A673 (cell line): ENCODE data around the gene TAL1. TPM values are rescaled to one million over a fixed set of nuclear protein-coding genes. Genes with fewer than 3 reads are reported as not detected.
A peak's percentile ranks its signal among the peaks of the same experiment; 100 is the strongest.

Experiments
- BruUV-seq: library from RNA; stranded (reverse); fragments of 400-500 nt; replicated peaks from 2 replicates; lab custom pipeline; 2021; lab: Mats Ljungman, UMichigan
- CTCF ChIA-PET: fragments of 300-600 bp; sonication (Branson Sonifier 250); formaldehyde crosslinking; loops from one replicate; lab custom pipeline; 2022; ENCODE audit warnings: antibody characterized with exemption; lab: Charles Lee
- POLR2A ChIA-PET: fragments of 300-600 bp; sonication (Branson Sonifier 250); formaldehyde crosslinking; loops from one replicate; lab custom pipeline; 2022; ENCODE audit warnings: antibody characterized with exemption; ENCODE audit not compliant: low non-redundant PET; lab: Charles Lee
- DNase-seq: peaks from one replicate; pipeline ENCODE4 v3.0.0-alpha.2; 2015; ENCODE audit warnings: low spot score
- H3K27ac ChIP-seq: fragments of 200-600 bp; sonication (generic); 2 replicates; pipeline ENCODE4 v1.5.1; 2016; ENCODE audit warnings: mixed run types, low read depth, mild to moderate bottlenecking, mixed read lengths, antibody characterized with exemption, low read length; ENCODE audit not compliant: poor library complexity, severe bottlenecking
- H3K27me3 ChIP-seq: fragments of 200-600 bp; sonication (generic); replicated peaks from 2 replicates; pipeline ENCODE4 v1.6.1; 2017; ENCODE audit warnings: mixed run types, low read depth, mild to moderate bottlenecking, mixed read lengths, antibody characterized with exemption, low read length; ENCODE audit not compliant: insufficient read depth, poor library complexity
- H3K36me3 ChIP-seq: fragments of 200-600 bp; sonication (generic); 2 replicates; pipeline ENCODE4 v1.6.1; 2016; ENCODE audit warnings: mixed run types, mild to moderate bottlenecking, mixed read lengths, antibody characterized with exemption, low read length; ENCODE audit not compliant: insufficient read depth, poor library complexity, severe bottlenecking
- H3K4me1 ChIP-seq: fragments of 200-600 bp; sonication (generic); 2 replicates; pipeline ENCODE4 v1.6.1; 2017; ENCODE audit warnings: mixed run types, mild to moderate bottlenecking, mixed read lengths, antibody characterized with exemption, low read length; ENCODE audit not compliant: insufficient read depth, poor library complexity, severe bottlenecking
- H3K4me3 ChIP-seq: fragments of 200-600 bp; sonication (generic); 2 replicates; pipeline ENCODE4 v1.5.1; 2016; ENCODE audit warnings: low read depth, mixed run types, mild to moderate bottlenecking, mixed read lengths, low read length; ENCODE audit not compliant: poor library complexity, severe bottlenecking
- H3K9me3 ChIP-seq: fragments of 200-600 bp; sonication (generic); 2 replicates; pipeline ENCODE4 v1.6.1; 2016; ENCODE audit warnings: mixed run types, low read depth, mild to moderate bottlenecking, mixed read lengths, antibody characterized with exemption, low read length; ENCODE audit not compliant: poor library complexity, severe bottlenecking
- CTCF ChIP-seq: fragments of 300-800, 200-600 bp; sonication (generic); conservative IDR thresholded peaks from 2 replicates; pipeline ENCODE4 v1.5.1; 2017; ENCODE audit warnings: low read depth, mild to moderate bottlenecking, antibody characterized with exemption, low read length, moderate library complexity, mixed read lengths
- EZH2 ChIP-seq: fragments of 200-600 bp; sonication (generic); IDR thresholded peaks from 2 replicates; pipeline ENCODE4 v1.6.1; 2017; ENCODE audit warnings: borderline replicate concordance, low read depth, mild to moderate bottlenecking, mixed read lengths, antibody characterized with exemption, low read length; ENCODE audit not compliant: poor library complexity, severe bottlenecking
- intact Hi-C: fragments of 100-400 bp; cut with micrococcal nuclease; formaldehyde crosslinking; loops from one replicate; pipeline ENCODE4 v1.10.0; 2022; ENCODE audit not compliant: unreplicated experiment
- total RNA-seq: library from RNA; stranded (reverse); gene quantifications from 2 replicates; pipeline ENCODE4 v1.2.3, GENCODE V29; 2021

The TAL1 gene
- total RNA-seq, 1 experiment from 2014 or later, result 0.11 TPM

DNA sequence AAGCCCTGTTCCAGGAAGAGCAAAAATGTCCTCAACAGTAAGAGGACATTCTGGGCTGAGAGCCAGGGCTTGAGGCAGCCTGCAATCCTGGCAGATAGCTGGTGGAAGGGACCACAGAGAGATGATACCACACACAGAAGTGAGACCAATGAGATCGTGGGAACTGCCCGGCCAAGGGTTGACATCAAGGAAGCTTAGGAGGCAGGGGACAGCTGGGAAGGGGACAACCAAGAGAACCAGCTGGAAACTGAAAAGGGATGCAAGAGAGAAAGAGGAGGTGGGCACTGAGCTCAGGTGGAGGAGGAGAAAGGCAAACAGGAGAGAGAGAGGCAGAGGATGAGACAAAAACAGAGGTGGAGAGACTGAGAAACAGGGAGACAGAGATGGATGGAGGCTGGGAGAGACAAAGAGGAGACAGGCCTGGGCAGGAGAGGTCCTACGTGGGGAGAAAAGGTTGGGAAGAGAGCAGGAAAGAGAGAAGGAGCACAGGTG lies 51.4 kb downstream of the TAL1 start:
- Histone ChIP-seq H3K27me3 (peaks cover 10% of the 10 kb centered on the region), H3K4me1 (no peaks in the 10 kb centered on the region), H3K4me3 (no peak overlapping the region), H3K27ac (no peak overlapping the region), H3K36me3 (no peaks in the 10 kb centered on the region), H3K9me3 (no peaks in the 10 kb centered on the region)
- ChIA-PET POLR2A (no interaction called here), CTCF (no interaction called here)
- no TSS peak for BruUV-seq
- intact Hi-C loops, result no loop called here
- TF ChIP-seq EZH2, result no peak
- no peak for TF ChIP-seq CTCF
- DNase-seq, result no peak

DNA sequence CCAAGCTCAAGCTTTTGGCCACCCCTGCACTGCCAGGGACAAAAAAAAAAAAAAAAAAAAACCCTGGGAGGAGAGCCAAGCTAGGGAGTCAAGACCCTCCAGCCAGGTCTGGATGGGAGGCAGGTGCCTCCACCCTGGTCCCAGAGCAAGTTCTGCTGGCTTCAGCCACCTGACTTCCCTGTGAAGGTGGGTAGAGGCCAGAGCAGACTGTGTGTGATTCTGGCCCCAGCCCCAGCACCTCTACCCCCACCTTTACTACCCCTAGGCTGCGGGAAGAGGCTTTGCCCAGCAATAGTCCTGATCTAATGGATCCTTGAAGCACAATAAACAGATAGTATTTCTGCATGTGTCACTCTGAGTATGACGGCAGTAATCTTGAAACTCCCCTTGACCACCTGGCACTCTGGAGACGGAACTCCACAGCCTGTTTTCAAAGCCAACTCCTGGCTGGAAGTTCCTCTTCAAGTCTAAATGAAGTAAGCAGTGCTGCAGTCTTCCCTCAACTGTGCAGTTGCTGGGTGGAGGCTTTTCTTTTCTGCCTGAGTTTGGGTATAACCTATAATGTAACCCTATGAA lies 51.9 kb downstream of the TAL1 start:
- TF ChIP-seq CTCF, result no peak
- no peak for TF ChIP-seq EZH2
- no peaks in the 10 kb centered on the region for H3K9me3 ChIP-seq
- no peak for DNase-seq
- ChIA-PET POLR2A (no interaction called here), CTCF (interaction anchor here (0.6 to 1.5 kb wide), 5 partner anchors 10 to 546 kb away, joined by 5 to 12 read pairs (median 8); partner anchors contain the start of genes PDZK1IP1 and STIL)
- no TSS peak for BruUV-seq
- peak overlapping the region; percentile 42 for H3K4me3 ChIP-seq
- H3K4me1 ChIP-seq, result no peaks in the 10 kb centered on the region
- no peak overlapping the region for H3K27ac ChIP-seq
- H3K27me3 ChIP-seq, result peaks cover 10% of the 10 kb centered on the region
- intact Hi-C loops, result loop anchor here (1.0 to 10.0 kb wide), 2 partner anchors 83 to 315 kb away; no protein-coding TSS in a partner anchor
- no peaks in the 10 kb centered on the region for H3K36me3 ChIP-seq

- H3K27ac ChIP-seq, result no peak overlapping the region
- intact Hi-C loops, result loop anchor here (1.0 to 10.0 kb wide), 2 partner anchors 84 to 315 kb away; no protein-coding TSS in a partner anchor
These were observed 52.7 kb downstream of the TAL1 start for GRCh38 chr1:47179017-47179987.

More at GRCh38 chr1:47179017-47179987, 52.7 kb downstream of the TAL1 start:
- Histone ChIP-seq H3K4me3 (peak overlapping the region; percentile 42), H3K4me1 (no peaks in the 10 kb centered on the region), H3K27me3 (peaks cover 10% of the 10 kb centered on the region), H3K9me3 (no peaks in the 10 kb centered on the region), H3K36me3 (no peaks in the 10 kb centered on the region)
- TF ChIP-seq CTCF (peak; percentile 93), EZH2 (no peak)
- ChIA-PET POLR2A (interaction anchor here (0.6 kb wide), 1 partner anchor 134 kb away, joined by 10 read pairs; no protein-coding TSS in a partner anchor), CTCF (interaction anchor here (0.5 to 1.5 kb wide), 15 partner anchors 9 to 1629 kb away, joined by 3 to 12 read pairs (median 5); partner anchors contain the start of genes PDZK1IP1 and STIL)
- no TSS peak for BruUV-seq
- peak; percentile 95 for DNase-seq
